Stomach smooth muscle (tissue), 2 donors: ENCODE data around the gene COMMD7.
A peak's percentile ranks its signal among the peaks of the same experiment; 100 is the strongest.

Experiments
- H3K27ac ChIP-seq: one replicate; pipeline ENCODE4 v1.7.0; 2013; ENCODE audit warnings: mild to moderate bottlenecking, low read length, inconsistent platforms
- H3K27me3 ChIP-seq, 2 donors: one replicate each; pipeline ENCODE4 v1.7.0; 2013; ENCODE audit warnings: low read length in 2 of 2; ENCODE audit not compliant: insufficient read depth in 2 of 2, control insufficient read depth in 1 of 2
- H3K36me3 ChIP-seq, 2 donors: one replicate each; pipeline ENCODE4 v1.7.0; 2013; ENCODE audit warnings: low read length in 2 of 2; ENCODE audit not compliant: control insufficient read depth in 2 of 2, insufficient read depth in 2 of 2
- H3K4me1 ChIP-seq: one replicate; pipeline ENCODE4 v1.7.0; 2013; ENCODE audit warnings: low read length; ENCODE audit not compliant: control insufficient read depth, insufficient read depth
- H3K4me3 ChIP-seq, 2 donors: one replicate each; pipeline ENCODE4 v1.7.0; 2013; ENCODE audit warnings: low read length in 2 of 2
- H3K9ac ChIP-seq, 2 donors: one replicate each; pipeline ENCODE4 v1.7.0; 2013; ENCODE audit warnings: low read length in 2 of 2, mild to moderate bottlenecking in 1 of 2
- H3K9me3 ChIP-seq, 2 donors: one replicate each; pipeline ENCODE4 v1.7.0; 2013; ENCODE audit warnings: low read length in 2 of 2; ENCODE audit not compliant: control insufficient read depth in 2 of 2
- donor health status: healthy.
- donor health status: Pancreatic carcinoma.

The COMMD7 gene

DNA sequence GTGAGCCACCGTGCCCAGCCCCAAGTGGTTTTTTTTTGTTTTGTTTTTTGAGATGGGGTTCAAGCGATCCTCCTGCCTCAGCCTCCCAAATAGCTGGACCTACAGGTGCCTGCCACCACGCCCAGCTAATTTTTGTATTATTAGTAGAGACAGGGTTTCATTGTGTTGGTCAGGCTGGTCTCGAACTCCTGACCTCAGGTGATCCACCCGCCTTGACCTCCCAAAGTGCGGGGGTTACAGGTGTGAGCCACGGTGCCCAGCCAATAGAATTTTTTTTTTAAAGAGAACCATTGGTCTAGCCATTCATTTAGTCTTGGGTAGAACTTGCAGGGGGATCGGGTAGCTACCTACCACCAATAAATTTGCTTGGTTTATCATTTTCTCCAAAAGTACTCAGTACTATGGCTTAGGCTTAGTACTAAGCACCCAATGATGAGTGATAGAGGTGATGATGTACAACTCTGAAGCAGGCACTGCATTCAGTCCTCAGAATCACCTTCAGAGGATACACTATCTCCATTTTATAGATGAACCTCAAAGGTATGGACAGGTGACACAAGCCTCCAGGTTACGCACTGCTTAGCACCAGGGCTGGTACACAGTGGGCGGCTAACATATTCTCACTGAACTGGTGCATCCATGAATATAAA lies 56.6 kb downstream of the COMMD7 start:
- H3K27ac ChIP-seq, result no peak overlapping the region
- no peaks in the 10 kb centered on the region for H3K27me3 ChIP-seq
- H3K4me1 ChIP-seq, result no peaks in the 10 kb centered on the region
- H3K36me3 ChIP-seq, result no peaks in the 10 kb centered on the region
- no peak overlapping the region for H3K4me3 ChIP-seq
- H3K9me3 ChIP-seq, result no peaks in the 10 kb centered on the region
- H3K9ac ChIP-seq, result no peak overlapping the region

DNA sequence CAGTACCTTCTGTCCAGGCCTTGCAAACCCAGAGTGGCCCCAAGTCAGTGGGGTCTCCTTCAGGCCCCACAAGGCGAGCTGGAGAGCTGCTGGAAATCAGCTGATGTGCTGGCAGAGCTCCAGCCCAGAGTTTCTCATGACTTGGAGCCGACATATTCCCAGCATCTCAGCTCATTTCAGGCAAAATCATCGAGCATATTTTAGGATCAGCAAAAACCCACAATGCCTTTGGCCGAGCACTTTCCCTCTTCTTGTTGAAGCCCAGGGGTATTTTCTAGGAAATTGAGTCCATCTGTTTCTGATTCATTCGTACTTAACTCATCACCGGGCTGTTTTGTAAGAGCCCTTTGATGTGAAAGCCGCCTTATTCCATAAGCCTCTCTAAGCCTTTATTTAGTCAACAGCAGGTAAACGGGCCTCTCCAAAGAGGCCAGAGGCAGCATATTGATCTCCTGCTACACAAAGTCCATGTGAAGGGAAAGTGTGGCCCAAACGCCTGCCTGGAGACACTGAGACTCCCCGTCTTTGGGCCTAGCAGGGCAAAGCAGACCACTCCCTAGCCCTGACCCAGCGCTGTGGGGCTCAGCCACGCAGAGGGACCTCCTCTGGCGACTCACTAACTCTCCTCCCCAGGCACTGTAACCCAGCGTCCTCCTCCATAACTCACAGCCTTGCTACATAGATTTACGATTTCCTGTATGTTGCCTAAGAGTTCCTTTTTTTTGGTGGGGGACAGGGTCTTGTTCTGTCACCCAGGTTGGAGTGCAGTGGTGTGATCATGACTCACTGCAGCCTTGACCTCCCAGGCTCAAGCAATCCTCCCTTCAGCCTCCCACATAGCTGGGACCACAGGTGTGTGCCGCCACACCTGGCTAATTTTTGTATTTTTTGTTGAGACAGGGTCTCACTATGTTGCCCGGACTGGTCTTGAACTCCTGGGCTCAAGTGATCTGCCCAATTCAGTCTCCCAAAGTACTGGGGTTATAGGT lies 57.4 kb downstream of the COMMD7 start:
- no peak overlapping the region for H3K9ac ChIP-seq
- H3K9me3 ChIP-seq, result no peaks in the 10 kb centered on the region
- H3K27ac ChIP-seq, result no peak overlapping the region
- H3K4me1 ChIP-seq, result no peaks in the 10 kb centered on the region
- H3K36me3 ChIP-seq, result no peaks in the 10 kb centered on the region
- no peaks in the 10 kb centered on the region for H3K27me3 ChIP-seq
- no peak overlapping the region for H3K4me3 ChIP-seq

DNA sequence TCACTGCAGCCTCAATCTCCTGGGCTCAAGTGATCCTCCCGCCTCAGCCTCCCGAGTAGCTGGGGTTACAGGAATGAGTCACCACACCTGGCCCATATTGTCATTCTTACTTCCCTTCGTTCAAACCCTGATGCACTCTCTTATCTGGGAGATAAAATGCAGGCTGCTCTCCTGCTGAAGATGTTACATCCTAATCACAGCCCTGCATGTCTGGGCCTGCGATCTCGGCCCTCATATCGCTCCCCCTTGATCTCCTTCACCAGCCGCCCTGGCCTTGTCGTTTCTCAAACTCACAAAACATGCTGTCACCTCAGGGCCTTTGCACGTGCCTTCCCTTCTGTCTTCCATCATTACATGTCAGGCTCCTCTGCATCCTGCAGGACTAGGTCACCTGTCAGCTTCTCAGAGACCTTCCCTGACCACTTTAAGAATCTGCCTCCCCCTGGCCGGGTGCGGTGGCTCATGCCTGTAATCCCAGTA lies 60.7 kb downstream of the COMMD7 start:
- no peak overlapping the region for H3K4me3 ChIP-seq
- H3K9me3 ChIP-seq, result no peaks in the 10 kb centered on the region
- no peaks in the 10 kb centered on the region for H3K36me3 ChIP-seq
- no peak overlapping the region for H3K27ac ChIP-seq
- H3K4me1 ChIP-seq, result no peaks in the 10 kb centered on the region
- H3K27me3 ChIP-seq, result no peaks in the 10 kb centered on the region
- no peak overlapping the region for H3K9ac ChIP-seq

DNA sequence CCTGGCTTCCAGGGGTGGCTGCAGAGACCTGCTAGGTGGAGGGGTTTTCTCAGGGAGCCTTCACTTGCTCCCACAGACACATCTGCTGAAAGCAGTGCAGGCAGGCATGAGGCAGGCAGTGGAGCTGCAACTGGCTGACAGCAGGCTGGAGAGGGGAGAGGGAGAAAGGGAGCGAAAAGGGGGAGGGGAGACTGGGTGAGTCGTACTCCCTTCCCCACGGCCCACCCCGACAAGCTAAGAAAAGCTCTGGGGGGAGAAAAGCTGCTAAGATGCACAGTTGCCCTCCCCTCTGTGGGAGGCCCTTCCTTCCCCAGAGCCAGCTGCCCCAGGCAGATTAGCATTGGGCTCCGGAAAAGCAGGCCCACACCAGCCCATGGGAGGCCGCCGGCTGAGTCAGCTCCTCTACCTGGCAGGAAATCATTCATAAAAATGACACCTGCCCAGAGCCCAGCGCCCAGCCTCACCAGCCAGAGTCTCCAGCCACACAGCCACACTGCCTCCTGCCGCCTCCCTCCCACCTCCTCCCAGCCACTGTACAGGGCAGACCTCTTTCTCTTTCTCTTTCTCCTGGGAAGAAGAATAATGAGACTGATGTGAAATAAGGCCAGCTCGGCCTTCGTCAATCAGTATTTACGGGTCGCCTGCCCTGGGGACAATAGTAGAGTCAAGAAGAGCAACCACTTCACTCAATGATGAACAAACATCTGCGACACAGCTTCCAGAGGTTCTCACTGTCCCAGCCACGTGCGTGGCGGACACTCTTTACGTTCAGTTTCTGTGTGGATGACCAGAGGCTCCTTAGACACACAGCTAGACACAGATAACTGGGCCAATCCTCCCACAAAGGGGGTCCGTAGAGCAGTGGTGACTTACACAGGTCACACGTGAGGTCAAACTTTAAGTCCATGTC lies 61.8 kb downstream of the COMMD7 start:
- Histone ChIP-seq H3K9me3 (no peaks in the 10 kb centered on the region), H3K4me1 (no peaks in the 10 kb centered on the region), H3K27ac (no peak overlapping the region), H3K9ac (peak overlapping the region in 1 of 2 donors; percentile 36), H3K27me3 (no peaks in the 10 kb centered on the region), H3K36me3 (no peaks in the 10 kb centered on the region), H3K4me3 (no peak overlapping the region)

DNA sequence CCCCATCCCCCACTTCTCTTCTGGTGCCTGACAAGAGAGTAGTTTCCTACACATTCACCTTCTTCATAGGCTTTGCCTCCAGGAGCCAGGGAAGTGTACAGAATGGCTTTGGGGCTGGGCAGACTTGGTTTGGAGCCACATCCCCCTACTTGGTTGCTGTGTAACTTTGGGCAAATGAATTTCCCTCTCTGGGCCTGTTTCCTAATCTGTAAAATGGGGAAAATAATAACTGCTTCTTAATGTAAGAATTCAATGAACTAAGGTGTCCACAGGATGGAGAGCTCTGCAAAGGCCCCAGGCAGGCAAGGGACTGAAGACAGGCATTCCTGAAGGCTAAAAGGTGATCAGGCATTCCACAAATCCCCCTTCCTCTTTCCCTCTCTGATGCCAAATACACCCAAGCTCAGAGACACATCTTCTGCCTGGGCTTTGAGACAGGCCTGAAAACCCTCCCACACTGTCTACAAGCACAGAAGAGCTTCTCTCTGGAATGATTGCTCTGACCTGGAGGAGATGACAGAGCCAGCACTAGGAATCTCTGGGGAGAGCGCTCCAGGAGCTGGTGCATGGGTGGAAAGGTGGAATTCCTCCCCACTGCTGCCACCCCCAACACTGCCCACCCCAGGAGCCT lies 62.6 kb downstream of the COMMD7 start:
- no peaks in the 10 kb centered on the region for H3K4me1 ChIP-seq
- no peak overlapping the region for H3K4me3 ChIP-seq
- no peaks in the 10 kb centered on the region for H3K36me3 ChIP-seq
- H3K9ac ChIP-seq, result no peak overlapping the region
- no peaks in the 10 kb centered on the region for H3K9me3 ChIP-seq
- H3K27me3 ChIP-seq, result no peaks in the 10 kb centered on the region
- no peak overlapping the region for H3K27ac ChIP-seq

DNA sequence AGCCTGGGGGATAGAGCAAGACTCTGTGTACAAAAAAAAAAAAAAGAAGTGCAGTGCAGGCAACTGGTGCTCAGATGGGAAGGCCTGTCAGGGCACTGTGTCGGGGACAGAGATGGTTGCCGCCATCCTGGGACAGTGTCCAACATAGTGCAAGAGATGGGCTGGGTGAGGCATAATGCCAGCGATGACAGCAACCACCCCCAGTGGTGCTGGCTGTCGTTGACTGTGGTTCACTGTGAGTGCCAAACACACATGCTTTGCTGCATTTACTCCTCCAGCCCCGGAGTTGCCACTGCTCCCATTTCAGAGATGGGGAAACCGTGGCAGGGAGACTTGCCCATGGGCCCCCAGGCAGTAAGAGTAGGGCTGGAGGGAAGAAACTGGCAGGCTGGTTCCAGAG lies 64.3 kb downstream of the COMMD7 start:
- no peaks in the 10 kb centered on the region for H3K27me3 ChIP-seq
- no peaks in the 10 kb centered on the region for H3K4me1 ChIP-seq
- no peak overlapping the region for H3K27ac ChIP-seq
- no peak overlapping the region for H3K4me3 ChIP-seq
- H3K9ac ChIP-seq, result no peak overlapping the region
- H3K36me3 ChIP-seq, result no peaks in the 10 kb centered on the region
- no peaks in the 10 kb centered on the region for H3K9me3 ChIP-seq

DNA sequence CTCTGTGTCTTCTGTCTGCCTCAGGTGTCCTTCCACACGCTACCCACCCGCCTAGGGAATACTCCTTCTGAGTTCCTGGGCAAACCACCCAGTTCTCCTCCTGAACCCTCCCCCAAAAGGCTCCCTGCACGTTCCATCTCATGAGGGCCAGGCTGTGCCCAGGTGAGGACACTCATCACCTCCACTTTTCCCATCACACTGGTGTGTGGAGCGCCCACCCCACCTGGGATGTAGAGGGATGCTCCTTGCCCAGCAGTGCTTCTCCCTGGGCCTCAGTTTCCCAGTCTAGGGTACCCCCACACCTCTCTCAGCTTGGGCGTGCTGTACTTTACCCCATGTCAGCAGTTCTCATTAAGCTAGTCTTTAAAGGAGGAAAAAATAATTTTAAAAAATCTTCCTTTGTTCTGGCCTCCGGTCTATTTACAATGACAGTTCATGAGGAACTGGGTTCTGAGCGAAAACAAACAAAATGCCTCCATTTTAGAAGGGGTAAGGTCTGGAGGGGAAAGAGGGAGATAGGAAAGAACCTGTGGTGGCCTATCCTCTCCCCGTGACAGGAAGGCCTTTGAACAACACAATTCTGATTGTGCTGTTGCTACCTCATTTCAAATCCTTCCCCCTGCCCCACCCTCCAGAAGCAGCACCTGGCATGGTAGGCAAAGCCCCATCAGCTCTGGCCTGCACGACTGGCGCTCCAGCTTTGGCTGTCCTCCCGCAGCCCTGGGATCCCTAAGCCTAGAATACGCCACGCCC lies 67.9 kb downstream of the COMMD7 start:
- no peak overlapping the region for H3K9ac ChIP-seq
- no peak overlapping the region for H3K4me3 ChIP-seq

DNA sequence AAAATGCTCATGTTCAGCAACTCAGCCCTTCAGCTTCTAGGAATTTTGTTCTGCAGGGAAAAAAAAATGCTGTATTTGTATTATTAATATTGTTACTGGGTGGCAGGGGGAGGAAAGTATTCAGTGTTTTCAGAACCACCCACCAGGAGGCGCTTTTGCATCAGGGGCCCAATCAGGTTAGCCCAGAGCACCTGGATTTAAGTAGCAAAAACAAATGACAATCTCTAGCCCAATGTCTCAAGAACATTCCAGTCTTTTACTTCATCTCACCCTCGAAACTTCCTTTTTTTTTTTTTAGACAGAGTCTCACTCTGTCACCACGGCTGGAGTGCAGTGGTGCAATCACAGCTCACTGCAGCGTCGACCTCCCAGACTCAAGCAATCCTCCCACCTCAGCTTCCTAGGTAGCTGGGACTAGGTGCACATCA lies 68.9 kb downstream of the COMMD7 start:
- Histone ChIP-seq H3K9me3 (no peaks in the 10 kb centered on the region), H3K9ac (no peak overlapping the region), H3K4me3 (no peak overlapping the region), H3K36me3 (no peaks in the 10 kb centered on the region), H3K27me3 (peaks cover 0 to 2% of the 10 kb centered on the region in 2 donors), H3K27ac (no peak overlapping the region), H3K4me1 (no peaks in the 10 kb centered on the region)

More for the DNA sequence above, 67.9 kb downstream of the COMMD7 start:
- Histone ChIP-seq H3K27me3 (peaks cover 0 to 2% of the 10 kb centered on the region in 2 donors), H3K27ac (no peak overlapping the region), H3K9me3 (no peaks in the 10 kb centered on the region), H3K36me3 (no peaks in the 10 kb centered on the region), H3K4me1 (no peaks in the 10 kb centered on the region)

DNA sequence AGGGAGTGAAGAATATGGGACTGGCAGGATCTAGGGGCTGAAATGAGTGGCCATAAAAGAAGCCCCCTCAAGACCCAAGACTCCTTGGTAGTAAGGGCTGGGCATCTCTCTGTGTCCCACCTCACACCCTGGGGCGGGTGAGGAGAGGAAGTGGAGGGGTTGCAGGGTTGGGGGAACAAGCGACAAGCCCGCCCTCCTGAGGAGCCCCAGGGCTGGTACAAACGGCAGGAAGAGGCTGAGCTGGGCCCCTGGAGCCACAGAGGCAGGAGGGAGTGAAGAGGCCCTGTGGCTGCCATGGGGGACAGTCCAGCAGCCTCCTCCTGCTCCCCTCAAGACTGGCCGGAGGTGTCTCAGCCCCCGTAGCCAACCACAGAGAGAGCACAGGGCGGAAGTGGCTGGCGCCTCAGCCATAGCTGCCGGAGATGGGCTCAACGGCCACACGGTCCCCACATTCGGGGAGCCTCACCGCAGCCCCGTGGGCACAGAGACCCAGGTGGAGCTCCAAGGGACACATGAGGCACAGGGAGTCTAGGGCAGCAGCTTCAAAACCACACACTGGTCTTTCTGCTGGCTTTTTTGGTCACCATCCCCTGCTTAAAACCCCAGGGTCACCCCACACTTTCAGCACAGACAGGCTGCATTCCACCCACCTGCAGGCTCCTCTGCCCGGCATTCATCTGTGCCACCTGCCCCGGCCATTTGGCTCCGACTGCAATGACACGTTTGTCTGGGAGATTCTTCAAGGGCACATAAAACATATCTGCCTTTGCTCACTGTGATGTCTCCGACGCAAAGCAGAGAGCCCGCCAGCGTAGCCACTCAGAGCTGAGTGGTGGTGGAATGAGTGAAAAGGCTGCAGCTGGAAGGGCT lies 70.0 kb downstream of the COMMD7 start:
- no peaks in the 10 kb centered on the region for H3K9me3 ChIP-seq
- H3K4me3 ChIP-seq, result no peak overlapping the region
- H3K36me3 ChIP-seq, result no peaks in the 10 kb centered on the region
- H3K27me3 ChIP-seq, result peaks cover 2 to 4% of the 10 kb centered on the region in 2 donors
- no peak overlapping the region for H3K9ac ChIP-seq
- no peak overlapping the region for H3K27ac ChIP-seq
- H3K4me1 ChIP-seq, result no peaks in the 10 kb centered on the region
